GM19043 (cell line): ENCODE results near the gene THSD4.

Source experiments
- ATAC-seq: cut with Tn5 transposase; IDR thresholded peaks from one replicate; pipeline ENCODE4 v1.9.1; 2021; ENCODE audit warnings: low read depth; ENCODE audit not compliant: unreplicated experiment

The THSD4 gene

GRCh38 chr15:71686221-71687050 is 571.2 kb downstream of the THSD4 start:
- no peak for ATAC-seq

DNA sequence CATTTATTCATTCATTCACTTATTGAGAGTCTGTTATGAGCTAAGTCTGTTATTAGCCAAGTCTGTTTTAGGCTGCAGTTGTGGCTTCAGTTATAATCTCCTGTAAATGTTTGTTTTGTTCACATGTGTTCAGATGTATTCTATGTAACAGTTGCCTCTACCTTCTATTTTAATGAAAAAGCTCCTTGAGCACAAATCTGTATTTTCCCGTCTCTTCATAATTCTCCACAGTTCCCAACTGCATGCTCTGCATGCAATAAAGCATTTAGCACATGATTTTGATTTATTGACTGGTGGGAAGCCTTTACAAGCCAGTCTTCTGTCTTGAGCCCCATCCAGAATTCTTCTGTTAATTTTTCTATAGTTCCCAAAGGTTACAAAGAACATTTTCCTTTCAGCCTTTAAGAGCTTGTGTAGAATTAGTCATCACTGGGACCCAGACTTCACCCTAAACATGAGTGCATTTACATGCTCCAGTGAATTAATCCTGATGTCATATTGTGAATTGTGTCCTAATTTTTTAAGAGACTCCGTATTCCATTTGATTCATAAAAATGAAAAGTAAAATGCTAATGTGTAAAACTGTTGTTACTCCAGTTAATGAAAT is 572.7 kb downstream of the THSD4 start:
- no peak for ATAC-seq

DNA sequence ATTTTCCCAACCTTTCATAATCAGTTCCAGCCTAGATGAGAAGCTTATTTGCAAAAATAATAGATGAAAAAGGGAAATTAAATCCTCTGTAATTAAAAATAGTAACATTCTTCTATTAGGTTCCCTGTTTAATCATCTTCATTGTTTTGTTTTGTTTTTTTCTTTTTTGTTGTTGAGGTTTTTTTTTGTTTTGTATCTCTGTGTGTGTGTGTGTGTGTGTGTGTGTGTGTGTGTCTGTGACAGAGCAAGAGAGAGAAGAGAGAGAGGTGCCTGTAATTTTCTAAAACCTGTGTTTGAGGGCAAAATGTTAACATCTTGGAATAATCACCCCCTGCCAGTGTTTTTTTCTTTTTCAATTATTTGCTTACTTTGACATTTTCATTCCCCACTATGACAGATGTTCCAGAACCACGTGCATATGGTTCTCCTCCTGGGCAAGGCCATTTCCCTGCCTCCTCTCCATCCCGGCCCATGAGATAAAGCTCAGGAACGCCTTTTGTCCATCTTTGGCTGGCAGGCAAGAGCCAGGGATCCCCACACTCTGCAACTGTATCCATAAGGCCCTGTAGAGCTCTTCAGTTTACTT is 573.3 kb downstream of the THSD4 start:
- no peak for ATAC-seq

DNA sequence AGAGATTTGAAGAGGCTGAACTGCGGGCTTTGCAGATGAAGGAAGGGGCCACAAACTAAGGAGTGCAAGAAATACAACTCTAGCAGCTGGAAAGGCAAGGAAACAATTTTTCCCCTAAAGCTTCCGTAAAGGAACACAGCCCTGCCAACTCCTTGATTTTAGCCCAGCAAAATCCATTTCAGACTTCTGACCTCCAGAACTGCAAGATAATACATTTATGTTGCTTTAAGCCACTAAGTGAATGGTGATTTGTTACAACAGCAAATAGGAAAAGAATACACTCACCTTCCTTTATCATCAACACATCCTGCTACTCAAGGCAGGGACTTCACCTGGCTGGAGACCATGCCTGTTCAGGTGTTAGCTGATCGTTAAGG is 575.8 kb downstream of the THSD4 start:
- ATAC-seq = no peak

DNA sequence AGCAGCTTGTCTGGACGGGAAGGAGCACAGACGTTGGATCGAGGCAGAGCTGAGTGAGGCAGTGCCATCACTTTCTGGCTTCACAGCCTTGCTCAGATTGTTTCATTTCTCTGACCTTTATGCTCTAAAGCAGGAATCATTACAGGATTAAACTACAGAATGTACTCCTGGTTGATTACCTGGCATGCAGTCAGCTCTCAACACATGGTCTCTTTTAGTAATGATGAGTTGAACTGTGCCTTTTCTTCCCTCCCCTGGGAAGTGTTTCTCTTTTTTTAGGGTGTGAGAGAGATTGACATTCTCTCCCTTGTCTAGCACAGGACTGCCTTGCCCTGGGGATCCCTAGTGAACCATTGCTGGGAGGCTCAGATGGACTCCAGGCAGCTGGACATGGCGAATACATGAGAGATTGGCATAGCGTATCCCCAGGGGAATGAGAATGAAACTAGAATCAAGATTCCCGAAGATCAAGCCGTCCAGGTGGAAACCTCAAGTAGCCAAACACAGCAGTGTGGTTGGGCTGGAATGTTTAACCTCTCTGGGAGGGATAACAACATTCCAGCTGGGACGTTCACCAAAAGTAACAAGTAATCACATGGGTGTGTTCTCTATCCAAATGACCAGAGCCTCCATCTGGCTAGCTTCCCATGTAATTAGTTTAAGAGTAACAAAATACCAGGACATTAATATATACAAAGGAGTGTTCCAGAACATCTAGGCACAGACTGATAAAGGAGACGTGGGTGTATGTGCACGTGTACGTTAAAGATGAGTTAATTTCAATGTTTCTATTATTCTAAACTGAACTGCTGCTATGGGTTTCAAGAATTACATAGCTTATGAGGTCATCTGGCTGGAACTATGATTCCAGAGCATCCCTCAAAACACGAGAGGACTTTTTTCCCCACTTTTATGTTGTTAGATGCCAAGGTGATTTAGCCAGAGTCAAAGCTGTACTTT is 576.5 kb downstream of the THSD4 start:
- ATAC-seq = no peak

DNA sequence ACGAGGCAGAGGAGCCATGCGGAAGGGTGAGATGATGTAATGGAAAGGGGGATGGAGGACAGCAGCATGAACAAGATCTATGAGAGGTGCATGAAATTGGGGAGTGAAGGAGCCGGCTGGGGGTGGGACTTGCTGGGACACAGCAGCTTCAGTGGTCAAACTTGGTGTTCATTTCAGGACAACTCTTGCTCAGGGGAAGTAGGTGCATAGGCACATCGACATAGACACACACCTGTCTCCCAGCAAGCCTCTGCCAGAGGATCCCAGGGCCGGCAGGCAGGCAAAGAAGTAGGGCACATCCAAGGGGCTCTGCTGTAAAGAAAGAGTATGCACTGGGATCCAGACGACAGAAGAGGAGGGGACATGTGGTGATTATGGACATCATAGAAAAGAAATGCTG is 582.0 kb downstream of the THSD4 start:
- ATAC-seq = no peak

DNA sequence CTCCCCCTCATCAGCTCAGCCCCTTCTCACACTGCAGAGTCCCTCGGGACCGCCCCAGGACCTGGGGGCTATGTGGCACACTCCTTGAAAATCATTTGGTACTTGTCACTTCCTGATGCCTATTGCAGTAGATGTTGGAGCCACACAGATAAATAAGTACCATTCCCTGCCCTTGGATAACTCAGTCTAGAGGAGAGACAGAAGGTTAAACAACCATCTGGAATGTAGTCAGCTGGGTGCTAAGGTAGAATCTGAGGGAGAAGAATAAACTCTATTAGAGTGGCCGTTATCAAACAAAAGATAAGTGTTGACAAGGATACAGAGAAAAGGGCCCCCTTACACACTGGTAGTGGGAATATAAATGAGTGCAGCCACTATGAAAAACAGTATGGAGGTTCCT is 582.8 kb downstream of the THSD4 start:
- ATAC-seq = no peak

DNA sequence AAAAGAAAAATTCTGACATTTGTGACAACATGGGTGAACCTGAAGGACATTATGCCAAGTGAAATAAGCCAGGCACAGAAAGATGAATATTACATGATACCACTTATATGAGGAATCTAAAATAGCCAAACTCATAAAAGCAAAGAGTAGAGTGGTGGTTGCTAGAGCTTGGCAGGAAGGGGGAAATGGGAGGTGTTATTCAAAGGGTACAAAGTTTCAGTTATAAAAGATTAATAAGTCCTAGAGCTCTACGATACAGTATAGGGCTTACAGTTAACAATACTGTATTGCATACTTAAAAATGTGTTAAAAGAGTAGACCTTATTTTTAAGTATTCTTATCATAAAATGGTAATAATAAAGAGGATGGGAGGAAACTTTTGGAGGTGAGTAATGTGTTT is 583.5 kb downstream of the THSD4 start:
- no peak for ATAC-seq

GRCh38 chr15:71699977-71700376 is 584.7 kb downstream of the THSD4 start:
- no peak for ATAC-seq

GRCh38 chr15:71701808-71702207 is 586.5 kb downstream of the THSD4 start:
- no peak for ATAC-seq

GRCh38 chr15:71702496-71702895 is 587.2 kb downstream of the THSD4 start:
- ATAC-seq = no peak

GRCh38 chr15:71705151-71705550 is 589.9 kb downstream of the THSD4 start:
- ATAC-seq = no peak

DNA sequence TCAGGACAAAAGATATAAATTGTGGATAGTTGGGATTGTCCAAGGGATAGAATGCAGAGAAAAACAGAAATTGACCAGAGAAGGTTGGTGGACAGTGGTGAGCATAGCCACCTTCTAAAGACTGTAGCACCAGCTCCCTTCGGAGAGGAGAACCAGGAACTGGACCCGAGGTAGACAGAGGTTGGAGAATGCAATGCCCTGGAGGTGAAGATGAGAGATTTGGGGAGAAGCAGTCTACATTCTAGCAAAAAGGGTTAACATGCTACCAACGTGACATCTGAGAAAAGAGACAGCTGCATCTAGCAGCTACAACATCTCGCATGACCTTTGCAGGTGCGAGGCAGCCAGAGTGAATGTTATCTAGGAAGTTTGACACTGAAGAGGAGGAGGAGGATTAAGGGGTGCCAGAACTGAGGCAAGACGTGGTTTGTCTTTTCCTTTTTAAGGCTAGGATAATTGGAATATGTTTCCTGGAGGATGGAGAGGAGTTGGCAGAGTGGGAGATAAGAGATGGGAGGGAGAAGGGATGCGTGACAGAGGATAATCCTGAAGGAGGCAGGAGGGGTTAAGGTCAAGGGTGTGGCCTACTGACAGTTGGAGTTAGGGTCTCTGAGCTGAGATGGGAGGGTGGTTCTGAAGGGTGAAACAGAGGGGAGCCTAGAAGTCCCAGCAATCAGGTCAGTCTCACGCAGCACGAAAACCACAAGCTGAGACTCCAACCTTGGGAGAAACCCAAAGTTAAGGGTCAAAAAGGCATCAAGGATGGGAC is 591.4 kb downstream of the THSD4 start:
- no peak for ATAC-seq

DNA sequence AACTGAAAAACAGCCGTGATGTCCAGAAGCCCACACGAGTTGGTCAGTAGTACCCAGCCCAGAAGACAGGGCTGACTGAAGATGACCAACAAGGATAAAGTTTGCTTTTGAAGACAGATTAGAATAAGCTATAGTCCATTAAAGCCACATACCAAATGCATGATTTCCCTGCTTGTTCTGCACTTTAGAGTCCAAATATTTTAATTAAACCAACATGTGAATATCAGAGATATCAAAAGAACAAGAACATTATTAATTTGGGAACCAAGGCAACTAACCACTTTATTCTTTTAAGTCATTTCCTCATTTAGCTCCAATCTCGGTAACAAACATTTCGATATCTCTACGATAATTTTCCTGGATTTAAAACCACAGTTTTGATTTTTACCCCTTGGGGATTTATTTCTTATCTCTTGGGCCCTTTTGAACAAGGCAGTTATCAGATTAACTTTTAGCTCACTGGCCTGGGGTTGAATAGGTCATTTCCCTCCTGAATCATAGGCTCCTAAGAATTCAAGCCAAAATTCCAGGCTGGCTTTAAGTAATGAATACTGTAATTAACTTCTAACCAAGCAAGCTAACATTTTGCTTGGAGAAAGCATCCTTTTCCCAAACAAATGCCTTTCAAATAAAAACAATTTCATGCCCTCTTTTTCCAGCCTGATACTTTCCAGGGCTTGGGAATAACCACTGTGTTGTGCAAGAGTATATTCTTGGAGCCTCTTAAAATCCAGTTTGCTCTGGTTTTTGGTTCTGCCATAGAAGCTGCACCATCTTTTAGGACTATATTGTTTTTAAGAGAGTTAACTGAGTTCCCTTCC is 592.2 kb downstream of the THSD4 start:
- ATAC-seq = no peak

- no peak for ATAC-seq
Observed at GRCh38 chr15:71708051-71708429, 592.8 kb downstream of the THSD4 start.

DNA sequence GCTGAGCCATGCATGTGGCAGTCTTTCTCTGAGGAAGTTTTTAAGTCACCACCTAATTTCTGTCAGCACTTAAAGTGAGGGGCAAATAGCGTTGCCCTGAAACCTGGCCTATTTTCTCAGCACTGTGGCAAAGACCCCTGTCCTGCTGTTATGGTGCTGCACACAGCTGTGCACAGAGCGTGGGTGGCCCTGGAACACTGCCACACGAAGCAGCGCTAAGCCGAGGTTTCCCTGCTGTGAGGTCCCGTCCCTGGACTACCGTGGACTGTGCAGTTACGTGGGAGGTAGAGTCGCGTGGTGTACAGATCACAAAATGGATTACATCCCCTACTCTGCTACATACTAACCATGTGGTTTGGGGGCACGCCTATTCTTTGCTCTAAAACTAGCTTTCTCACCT is 593.5 kb downstream of the THSD4 start:
- no peak for ATAC-seq

DNA sequence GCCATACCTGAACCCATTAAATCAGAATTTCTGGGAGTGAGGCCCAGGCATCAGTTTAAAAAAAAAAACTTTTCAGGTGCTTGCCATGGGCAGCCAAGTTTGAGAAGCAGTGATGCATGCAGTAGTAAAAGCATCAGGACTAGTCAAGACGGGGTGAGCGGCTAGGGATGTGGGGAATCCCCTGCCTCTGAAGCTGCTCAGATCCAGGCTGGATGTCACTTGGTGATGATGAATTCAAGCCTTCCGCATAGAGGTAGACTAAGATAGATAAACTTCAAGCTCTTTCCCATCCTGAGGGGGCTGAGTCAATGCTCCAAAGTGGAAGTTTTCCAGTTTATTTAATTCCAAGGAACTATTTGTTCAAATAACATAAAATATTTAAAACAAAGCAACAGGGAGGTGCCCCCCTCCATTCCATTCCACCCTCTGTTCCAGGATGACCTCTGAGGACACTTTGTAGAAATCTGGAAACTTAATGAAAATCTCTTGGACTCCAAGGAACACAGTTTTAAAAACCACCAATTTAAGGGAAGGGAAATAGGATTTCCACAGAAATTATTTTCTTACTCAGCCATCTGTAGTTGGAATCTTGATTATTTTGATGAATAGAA is 594.6 kb downstream of the THSD4 start:
- no peak for ATAC-seq

- no peak for ATAC-seq
Observed at GRCh38 chr15:71712182-71712581, 596.9 kb downstream of the THSD4 start.
